ACHN (cell line): Measurements from ENCODE around the gene TECPR2.
"Not testable (repeated sequence)": the region's sequence is repeated elsewhere in the genome, so short reads cannot be mapped to it uniquely, and the experiment has no call there.

Experiments used
- DNase-seq: peaks from one replicate; pipeline ENCODE4 v3.0.0-alpha.2; 2015
- in situ Hi-C: cut with HindIII; loops from 2 replicates; pipeline ENCODE4 v1.10.0; 2017; ENCODE audit warnings: low sequenced_read_pairs, low pct_ligation_motif_present, low pct_unique_long_range_greater_than_20kb

TECPR2 gene

GRCh38 chr14:102362545-102363181 is at the start of gene TECPR2, which contains the start of gene CINP:
Gene TECPR2, plus strand, starts transcription at chr14:102362941. Its CDS starts 13,781 bp downstream, at chr14:102376722.
Gene CINP, minus strand, starts transcription at chr14:102362890. Its CDS starts 39 bp downstream, at chr14:102362851.
- in situ Hi-C loops, result no loop called here
- DNase-seq, result peak; percentile 93

GRCh38 chr14:102314242-102315011 is 48.3 kb upstream of the TECPR2 start:
- in situ Hi-C loops, result no loop called here
- peak; percentile 75 for DNase-seq

- in situ Hi-C loops, result no loop called here
- DNase-seq, result no peak
Measured at GRCh38 chr14:102315121-102315520, 47.6 kb upstream of the TECPR2 start.

DNA sequence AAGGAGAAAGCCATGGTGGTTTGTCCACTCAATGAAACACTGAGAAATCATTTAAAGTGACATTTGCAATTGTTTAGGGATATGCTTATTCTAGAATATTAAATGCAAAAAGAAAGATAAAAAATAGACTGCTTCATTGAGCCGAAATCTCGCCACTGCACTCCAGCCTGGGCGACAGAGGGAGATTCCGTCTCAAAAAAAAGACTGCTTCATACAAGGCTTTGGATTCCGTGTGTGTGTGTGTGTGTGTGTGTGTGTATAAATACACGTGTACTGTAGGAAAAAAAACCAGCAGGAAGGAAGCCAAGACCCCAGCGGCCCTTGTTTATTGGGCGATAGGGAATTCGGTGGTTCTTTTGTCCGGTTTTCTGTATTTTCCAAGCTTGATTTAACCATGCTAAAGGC is 46.4 kb upstream of the TECPR2 start:
- DNase-seq, result peak; percentile 32
- in situ Hi-C loops, result no loop called here

GRCh38 chr14:102316743-102317563 is 45.8 kb upstream of the TECPR2 start:
- in situ Hi-C loops, result no loop called here

DNA sequence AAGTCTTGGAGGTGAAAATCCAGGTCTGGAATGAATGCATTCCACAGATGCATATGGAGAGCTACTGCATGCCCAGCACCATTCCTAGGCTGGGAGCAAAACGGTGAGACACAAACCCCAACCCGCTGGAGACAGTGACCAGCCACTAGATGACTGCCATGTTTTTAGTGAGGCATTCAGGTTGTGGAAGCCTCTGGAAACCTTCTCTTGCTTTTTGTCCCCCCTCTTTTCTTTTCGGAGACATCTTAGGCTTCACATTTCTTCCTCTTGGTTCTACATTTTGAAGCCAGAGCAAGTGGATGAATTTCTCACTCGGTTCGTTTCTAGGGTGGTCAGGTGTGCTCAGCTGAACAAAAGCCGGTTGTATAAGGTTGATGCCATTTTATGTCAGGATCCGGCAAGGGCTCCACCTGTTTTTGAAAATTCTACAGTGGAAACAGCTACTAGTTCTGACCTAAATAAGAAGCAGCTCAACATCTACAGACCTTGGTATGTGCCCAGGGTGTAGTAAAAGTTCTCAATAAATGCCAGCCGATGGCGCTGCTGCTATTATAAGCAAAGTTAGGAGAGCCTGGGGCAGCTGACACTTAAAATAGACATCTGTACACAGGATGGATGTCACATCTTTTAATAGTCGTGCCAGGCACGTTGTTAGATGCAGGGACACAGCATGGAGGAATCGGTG is 45.0 kb upstream of the TECPR2 start:
- peak; percentile 21 for DNase-seq
- in situ Hi-C loops, result no loop called here

More at GRCh38 chr14:102316743-102317563, 45.8 kb upstream of the TECPR2 start:
- DNase-seq, result peak; percentile 86

- no peak for DNase-seq
- in situ Hi-C loops, result no loop called here
Measured at GRCh38 chr14:102318781-102319276, 43.9 kb upstream of the TECPR2 start.

DNA sequence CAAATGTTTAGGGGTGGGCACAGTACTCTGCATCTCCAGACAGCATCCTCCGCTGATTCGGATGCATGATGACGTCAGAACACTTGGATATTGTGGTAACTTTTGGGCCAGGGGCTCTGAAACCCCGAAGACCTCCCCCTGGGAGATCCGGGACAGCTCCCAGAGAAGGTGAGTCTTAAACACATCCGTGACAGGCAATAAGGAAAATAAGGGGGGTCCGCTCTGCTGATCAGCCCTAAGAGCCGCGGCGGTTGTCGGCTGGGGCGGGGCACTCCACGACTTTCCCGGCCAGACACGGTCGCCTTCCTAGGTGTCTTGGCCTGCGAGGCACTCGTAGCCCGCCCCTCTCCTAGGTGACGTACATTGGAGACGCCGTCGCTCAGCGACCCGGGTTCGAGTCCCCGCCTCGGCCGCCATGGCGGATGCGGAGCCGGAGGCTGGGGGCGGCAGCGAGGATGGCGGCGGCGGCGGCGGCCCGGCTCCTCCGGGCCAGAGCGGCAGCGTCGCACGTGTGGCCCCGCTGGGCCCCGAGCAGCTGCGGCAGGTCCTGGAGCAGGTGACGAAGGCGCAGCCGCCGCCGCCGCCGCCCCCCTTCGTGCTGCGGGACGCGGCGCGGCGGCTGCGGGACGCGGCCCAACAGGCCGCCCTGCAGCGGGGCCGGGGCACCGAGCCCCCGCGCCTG is 43.2 kb upstream of the TECPR2 start, which contains the start of gene ZNF839:
TSS of gene ZNF839 (plus strand) at position 396 of the 682 bp plus-strand sequence. CDS start at position 416, 20 bp downstream.
- DNase-seq, result peak; percentile 87
- in situ Hi-C loops, result no loop called here

GRCh38 chr14:102320033-102320660 is 42.6 kb upstream of the TECPR2 start:
- DNase-seq, result peak; percentile 37
- in situ Hi-C loops, result no loop called here

- no peak for DNase-seq
- in situ Hi-C loops, result no loop called here
Measured at GRCh38 chr14:102320671-102321455, 41.9 kb upstream of the TECPR2 start.

- no peak for DNase-seq
- in situ Hi-C loops, result no loop called here
Measured at GRCh38 chr14:102321456-102322422, 41.0 kb upstream of the TECPR2 start.

DNA sequence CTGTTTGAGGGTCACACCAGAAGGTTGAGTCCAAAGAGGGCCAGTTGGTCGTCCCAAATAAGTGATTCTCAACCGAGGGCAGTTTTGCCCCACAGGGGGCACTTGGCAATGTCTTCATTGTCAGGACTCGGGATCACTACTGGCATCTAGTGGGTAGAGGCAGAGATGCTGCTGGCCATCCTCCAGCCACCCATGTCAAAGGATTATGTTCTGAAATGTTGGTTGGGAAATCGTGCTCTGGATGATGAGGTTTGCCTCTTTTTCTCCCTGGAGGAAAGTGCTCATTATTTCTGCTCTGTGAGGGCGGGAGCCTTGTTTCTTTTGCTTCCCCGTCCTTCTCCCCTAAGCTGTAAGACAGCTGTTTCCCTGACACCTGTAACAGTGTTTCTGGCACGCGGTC is 39.6 kb upstream of the TECPR2 start:
- peak; percentile 78 for DNase-seq
- in situ Hi-C loops, result no loop called here

DNA sequence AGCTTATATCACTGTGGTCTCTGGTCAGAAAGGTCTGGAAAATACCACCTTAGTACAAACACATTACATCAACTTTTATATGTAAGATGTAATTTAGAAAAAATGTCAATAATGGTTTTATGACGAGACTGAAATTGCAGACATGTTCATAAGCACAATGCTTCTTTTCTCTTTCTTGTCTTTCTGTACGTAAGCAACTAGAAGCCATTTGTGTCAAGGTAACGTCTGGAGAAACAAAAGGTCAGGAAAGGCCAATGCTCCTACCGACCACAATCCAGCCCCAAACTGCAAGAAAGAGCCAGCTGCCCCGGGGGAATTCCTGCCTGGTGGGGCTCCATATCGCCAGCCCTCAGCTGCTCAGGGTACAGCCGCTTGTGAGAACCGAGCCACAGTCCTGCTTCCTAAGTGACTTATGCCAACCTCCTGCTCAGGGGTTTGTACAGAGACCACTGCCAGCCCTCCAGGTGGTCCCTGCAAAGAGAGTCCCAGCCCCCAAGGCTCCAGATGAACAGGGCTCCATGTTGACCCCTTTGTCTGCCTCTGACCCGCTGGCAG is 36.9 kb upstream of the TECPR2 start:
- in situ Hi-C loops, result no loop called here
- no peak for DNase-seq

- DNase-seq, result no peak
Measured at GRCh38 chr14:102326583-102326982, 36.2 kb upstream of the TECPR2 start.

GRCh38 chr14:102329381-102329780 is 33.4 kb upstream of the TECPR2 start:
- DNase-seq, in situ Hi-C loops: not testable (repeated sequence)

More at GRCh38 chr14:102326583-102326982, 36.2 kb upstream of the TECPR2 start:
- in situ Hi-C loops, result no loop called here
